Measurements from ENCODE around the gene CHML. TPM values are rescaled to one million over a fixed set of nuclear protein-coding genes. Genes with fewer than 3 reads are reported as not detected.
A peak's percentile ranks its signal among the peaks of the same experiment; 100 is the strongest.

CHML gene
- total RNA-seq, 4 donors from 2014 or later = 1.6 to 14.6 (median 12.9) TPM

GRCh38 chr1:241642593-241642944 lies 2.4 kb upstream of the CHML start:
- no peaks in the 10 kb centered on the region for H3K9me3 ChIP-seq
- no peaks in the 10 kb centered on the region for H3K27me3 ChIP-seq
- no peak for TF ChIP-seq CTCF (IDR thresholded peaks at IDR 0.05)
- peak in 2 of 3 donors; percentile 18 to 67 for TF ChIP-seq POLR2AphosphoS5 (IDR thresholded peaks at IDR 0.05)
- peak; percentile 47 for TF ChIP-seq POLR2A (IDR thresholded peaks at IDR 0.05)
- TF ChIP-seq EP300 (IDR thresholded peaks at IDR 0.05; ENCODE audit: low read depth) = no peak
- peaks cover 0 to 24% (median 14%) of the 10 kb centered on the region in 4 donors for H3K4me1 ChIP-seq
- no peaks in the 10 kb centered on the region for H3K36me3 ChIP-seq
- 81 to 88% methylated on average over 1 of the region's 1 CpG for WGBS, 2 donors (ENCODE audit: low coverage in 1 of 2)
- no peak overlapping the region for H3K4me3 ChIP-seq
- in situ Hi-C loops (cut with MboI; ENCODE audit: low pct_ligation_motif_present in 1 of 4, low pct_unique_long_range_greater_than_20kb in 1 of 4, low sequenced_read_pairs in 3 of 4) = loop anchor here in 1 of 4 donors (25.0 kb wide), 1 partner anchor 105 kb away; the partner anchor contains the start of gene KMO
- peak overlapping the region in 1 of 4 donors; percentile 88 for H3K27ac ChIP-seq
- peak; percentile 33 for DNase-seq
- intact Hi-C loops (cut with DNase I; ENCODE audit: low total_unique reads) = no loop called here

GRCh38 chr1:241641773-241642592 lies 1.8 kb upstream of the CHML start:
- Histone ChIP-seq H3K4me1 (peaks cover 0 to 28% (median 15%) of the 10 kb centered on the region in 4 donors), H3K27ac (peak overlapping the region in 3 of 4 donors; percentile 25 to 88 (median 35)), H3K9me3 (no peaks in the 10 kb centered on the region), H3K27me3 (no peaks in the 10 kb centered on the region), H3K4me3 (no peak overlapping the region), H3K36me3 (no peaks in the 10 kb centered on the region)
- in situ Hi-C loops (cut with MboI; ENCODE audit: low pct_ligation_motif_present in 1 of 4, low pct_unique_long_range_greater_than_20kb in 1 of 4, low sequenced_read_pairs in 3 of 4) (loop anchor here in 1 of 4 donors (25.0 kb wide), 1 partner anchor 105 kb away; the partner anchor contains the start of gene KMO), intact Hi-C loops (cut with DNase I; ENCODE audit: low total_unique reads) (no loop called here)
- DNase-seq = no peak
- TF ChIP-seq POLR2A (IDR thresholded peaks at IDR 0.05) = no peak
- TF ChIP-seq CTCF (IDR thresholded peaks at IDR 0.05) = no peak
- TF ChIP-seq POLR2AphosphoS5 (IDR thresholded peaks at IDR 0.05) = no peak
- no peak for TF ChIP-seq EP300 (IDR thresholded peaks at IDR 0.05; ENCODE audit: low read depth)
- WGBS, 2 donors (ENCODE audit: low coverage in 1 of 2) = 69 to 90% methylated on average over 6 to 12 of the region's 12 CpGs

- TF ChIP-seq CTCF (IDR thresholded peaks at IDR 0.05) (no peak), POLR2A (IDR thresholded peaks at IDR 0.05) (no peak), POLR2AphosphoS5 (IDR thresholded peaks at IDR 0.05) (peak in 1 of 3 donors; percentile 40), EP300 (IDR thresholded peaks at IDR 0.05; ENCODE audit: low read depth) (no peak)
- Histone ChIP-seq H3K27me3 (no peaks in the 10 kb centered on the region), H3K4me3 (peak overlapping the region in 3 of 4 donors; percentile 81 to 92 (median 90)), H3K4me1 (peaks cover 0 to 28% (median 19%) of the 10 kb centered on the region in 4 donors), H3K36me3 (no peaks in the 10 kb centered on the region), H3K27ac (peak overlapping the region; percentile 78 to 92 (median 88)), H3K9me3 (no peaks in the 10 kb centered on the region)
- in situ Hi-C loops (cut with MboI; ENCODE audit: low pct_ligation_motif_present in 1 of 4, low pct_unique_long_range_greater_than_20kb in 1 of 4, low sequenced_read_pairs in 3 of 4) = loop anchor here in 1 of 4 donors (25.0 kb wide), 1 partner anchor 104 kb away; the partner anchor contains the start of gene KMO
- peak; percentile 63 for DNase-seq
- 83 to 86% methylated on average over 1 to 9 of the region's 9 CpGs for WGBS, 2 donors (ENCODE audit: low coverage in 1 of 2)
- intact Hi-C loops (cut with DNase I; ENCODE audit: low total_unique reads) = no loop called here
These were observed 876 bp upstream of the CHML start for GRCh38 chr1:241640867-241641622.
